Stimulated activated CD4-positive, alpha-beta T cell treated with anti-CD3 and anti-CD28 coated beads, Interleukin-1b, Interleukin-23, amount 100 ng/mL, for 1 hour (primary cell): Measurements from ENCODE around the gene ABHD17B.
"Not testable (repeated sequence)": the region's sequence is repeated elsewhere in the genome, so short reads cannot be mapped to it uniquely, and the experiment has no call there.

Source experiments
- DNase-seq, 2 donors: peaks; one replicate each; pipeline ENCODE4 v3.0.0-alpha.2; 2020; ENCODE audit warnings: low read depth in 2 of 2

Gene ABHD17B

GRCh38 chr9:71911061-71911907 is at the start of gene ABHD17B, which contains the start of gene C9orf85:
Gene ABHD17B (minus strand): TSS chr9:71911193. CDS start chr9:71875080, 36,113 bp downstream.
Gene C9orf85 (plus strand): TSS chr9:71911639. CDS start chr9:71911735, 96 bp downstream.
- DNase-seq, result peak; percentile 86 to 88

GRCh38 chr9:71955300-71955915 is 44.4 kb upstream of the ABHD17B start:
- no peak for DNase-seq

- DNase-seq, result not testable (repeated sequence)
These were observed 43.7 kb upstream of the ABHD17B start for GRCh38 chr9:71954652-71955051.

GRCh38 chr9:71944754-71945375 is 33.9 kb upstream of the ABHD17B start:
- no peak for DNase-seq

GRCh38 chr9:71941998-71942567 is 31.1 kb upstream of the ABHD17B start:
- DNase-seq, result no peak

- DNase-seq, result no peak
These were observed 30.1 kb upstream of the ABHD17B start for GRCh38 chr9:71941060-71941568.

GRCh38 chr9:71937898-71938297 is 26.9 kb upstream of the ABHD17B start:
- no peak for DNase-seq

- no peak for DNase-seq
These were observed 26.2 kb upstream of the ABHD17B start for GRCh38 chr9:71937070-71937625.

GRCh38 chr9:71936066-71936465 is 25.1 kb upstream of the ABHD17B start:
- DNase-seq, result no peak

GRCh38 chr9:71931166-71931565 is 20.2 kb upstream of the ABHD17B start:
- DNase-seq, result no peak

- no peak for DNase-seq
These were observed 18.9 kb upstream of the ABHD17B start for GRCh38 chr9:71929791-71930440.

- no peak for DNase-seq
These were observed 18.2 kb upstream of the ABHD17B start for GRCh38 chr9:71929223-71929622.

- no peak for DNase-seq
These were observed 17.8 kb upstream of the ABHD17B start for GRCh38 chr9:71928806-71929205.

GRCh38 chr9:71928376-71928775 is 17.4 kb upstream of the ABHD17B start:
- no peak for DNase-seq

GRCh38 chr9:71925834-71926233 is 14.8 kb upstream of the ABHD17B start:
- DNase-seq, result no peak

- no peak for DNase-seq
These were observed 13.6 kb upstream of the ABHD17B start for GRCh38 chr9:71924576-71924975.

- DNase-seq, result no peak
These were observed 10.3 kb upstream of the ABHD17B start for GRCh38 chr9:71921190-71921814.

- no peak for DNase-seq
These were observed 9.6 kb upstream of the ABHD17B start for GRCh38 chr9:71920456-71921189.

- DNase-seq, result no peak
These were observed 7.4 kb upstream of the ABHD17B start for GRCh38 chr9:71918419-71918818.
